ENCODE data around the gene LRRC58.

- TF ChIP-seq CTCF (tag by site-specific recombination; IDR thresholded peaks at IDR 0.05) (no peak), ZNF350 (tag by site-specific recombination; IDR thresholded peaks at IDR 0.05) (no peak), ZNF561 (tag by site-specific recombination; IDR thresholded peaks at IDR 0.05; ENCODE audit: borderline replicate concordance) (no peak), MYNN (tag by site-specific recombination; IDR thresholded peaks at IDR 0.05; ENCODE audit: borderline replicate concordance) (no peak), ZBTB44 (tag by site-specific recombination; IDR thresholded peaks at IDR 0.05) (no peak), REST (tag by site-specific recombination; IDR thresholded peaks at IDR 0.05) (no peak), ZNF324 (tag by site-specific recombination; IDR thresholded peaks at IDR 0.05) (no peak), ZNF639 (tag by site-specific recombination; IDR thresholded peaks at IDR 0.05) (no peak), ZNF239 (tag by site-specific recombination; IDR thresholded peaks at IDR 0.05) (no peak), BCL11A (tag by site-specific recombination; IDR thresholded peaks at IDR 0.05; ENCODE audit: low read depth) (no peak), YY1 (tag by site-specific recombination; IDR thresholded peaks at IDR 0.05) (no peak), ZNF335 (tag by site-specific recombination; conservative IDR thresholded peaks at IDR 0.05) (no peak), ZNF121 (tag by site-specific recombination; IDR thresholded peaks at IDR 0.05) (no peak), ZNF24 (tag by site-specific recombination; IDR thresholded peaks at IDR 0.05) (no peak)
Observed at GRCh38 chr3:120338517-120338916, 10.6 kb downstream of the LRRC58 start.

Measured in HEK293 (cell line).